GM12878 (cell line): ENCODE results near the gene RAB44. TPM values are rescaled to one million over a fixed set of nuclear protein-coding genes. Genes with fewer than 3 reads are reported as not detected.

ENCODE experiments used
- CHD4 ChIP-seq: fragments of 200-600 bp; sonication (generic); IDR thresholded peaks from 2 replicates; pipeline ENCODE4 v1.6.1; 2016; ENCODE audit warnings: mild to moderate bottlenecking
- CREM ChIP-seq: IDR thresholded peaks from 2 replicates; pipeline ENCODE4 v1.6.1; 2014; ENCODE audit warnings: antibody characterized with exemption, low read depth
- FOXK2 ChIP-seq: fragments of 450-650 bp; IDR thresholded peaks from 2 replicates; pipeline ENCODE4 v1.6.1; 2017; ENCODE audit warnings: mild to moderate bottlenecking, moderate library complexity
- HDAC6 ChIP-seq: fragments of 200-600 bp; sonication (generic); IDR thresholded peaks from one replicate; pipeline ENCODE4 v1.8.0; 2017; ENCODE audit warnings: antibody characterized with exemption; ENCODE audit not compliant: unreplicated experiment
- MEF2A ChIP-seq: IDR thresholded peaks from 2 replicates; pipeline ENCODE4 v1.6.1; 2011; ENCODE audit warnings: low read depth, mild to moderate bottlenecking, low read length, moderate library complexity; ENCODE audit not compliant: insufficient read depth
- MYB ChIP-seq: fragments of 150-350 bp; IDR thresholded peaks from 2 replicates; pipeline ENCODE4 v1.6.1; 2014; ENCODE audit warnings: mild to moderate bottlenecking, low read depth, low read length, borderline replicate concordance
- NBN ChIP-seq: fragments of 450-650 bp; IDR thresholded peaks from 2 replicates; pipeline ENCODE4 v1.6.1; 2016
- NKRF ChIP-seq: fragments of 450-650 bp; conservative IDR thresholded peaks from 2 replicates; pipeline ENCODE4 v1.6.1; 2017; ENCODE audit warnings: mild to moderate bottlenecking, moderate library complexity
- RAD21 ChIP-seq: IDR thresholded peaks from 2 replicates; pipeline ENCODE4 v1.6.1; 2011; ENCODE audit warnings: mild to moderate bottlenecking, low read depth, low read length, moderate library complexity; ENCODE audit not compliant: insufficient read depth
- RCOR1 ChIP-seq: conservative IDR thresholded peaks from 2 replicates; pipeline ENCODE4 v1.6.1; 2012; ENCODE audit warnings: low read depth, low read length, improper control_type of control experiment
- RFX5 ChIP-seq: IDR thresholded peaks from 2 replicates; pipeline ENCODE4 v1.6.1; 2011; ENCODE audit warnings: low read depth, low read length, improper control_type of control experiment
- SMC3 ChIP-seq: IDR thresholded peaks from 2 replicates; pipeline ENCODE4 v1.6.1; 2011; ENCODE audit warnings: low read length, improper control_type of control experiment, borderline replicate concordance
- SRF ChIP-seq, 2 experiments: IDR thresholded peaks; 2 replicates each; pipeline ENCODE4 v1.6.1; 2011; ENCODE audit warnings: low read depth in 2 of 2, low read length in 2 of 2, mild to moderate bottlenecking in 1 of 2, moderate library complexity in 1 of 2
- STAT1 ChIP-seq: fragments of 450-650 bp; conservative IDR thresholded peaks from 2 replicates; pipeline ENCODE4 v1.6.1; 2014; ENCODE audit warnings: antibody characterized with exemption, mild to moderate bottlenecking
- ZNF592 ChIP-seq: fragments of 450-650 bp; IDR thresholded peaks from 2 replicates; pipeline ENCODE4 v1.6.1; 2017; ENCODE audit warnings: mild to moderate bottlenecking, moderate library complexity
- polyA plus RNA-seq, 11 experiments: library from polyadenylated mRNA; depleted of rRNA in 4 of 11; unstranded in 6 of 11; stranded (reverse) in 5 of 11; fragments of >200 nt; fragmentation: Nextera tagmentation in 4 of 11; fragmentation: Illumina TruSeq in 1 of 11; extraction: Ambion mirVana in 4 of 11; extraction: Trizol in 1 of 11; gene quantifications; 1 replicate in 1 of 11; 2 replicates in 10 of 11; pipeline versions ENCODE4 v1.2.1 to v1.2.3, GENCODE V29; 2011 to 2016; ENCODE audit warnings: inconsistent platforms in 2 of 11, missing spikeins in 2 of 11, low read depth in 1 of 11
- total RNA-seq, 4 experiments: library from RNA; depleted of rRNA in 3 of 4; stranded (reverse); fragments of >200 nt in 3 of 4; fragmentation: Illumina TruSeq in 1 of 4; extraction: Trizol in 1 of 4; gene quantifications; 2 replicates each; pipeline versions ENCODE4 v1.2.1 to v1.2.3, GENCODE V29; 2013 to 2021

The RAB44 gene
- total and polyA plus RNA-seq, 10 of the 15 experiments (the other 5 are each of a cell fraction or from before 2014, with no cell fraction given) = 0.01 to 0.08 (median 0.05) TPM; not detected in 2

GRCh38 chr6:36657942-36658544 is 39.6 kb upstream of the RAB44 start (continued):
- TF ChIP-seq ZNF592 (no peak), STAT1 (no peak), RFX5 (no peak), NKRF (no peak), FOXK2 (no peak), SRF (IDR thresholded peaks at IDR 0.05; ENCODE audit: low read depth in 2 of 2, low read length in 2 of 2) (no peak), MYB (no peak), MEF2A (no peak), RAD21 (no peak), NBN (0 out of 2 replicates have a peak, but pooled peaks have one; percentile 37), CHD4 (no peak), HDAC6 (no peak), CREM (no peak), RCOR1 (no peak), SMC3 (no peak)
